ENCODE measurements around the gene NFATC1.
"Not testable (repeated sequence)": the region's sequence is repeated elsewhere in the genome, so short reads cannot be mapped to it uniquely, and the experiment has no call there.

The NFATC1 gene

GRCh38 chr18:79376661-79377060, 19.1 kb upstream of the NFATC1 start:
- not testable (repeated sequence) for DNase-seq

- no peak for DNase-seq
Observed at GRCh38 chr18:79377187-79377891, 18.4 kb upstream of the NFATC1 start.

- DNase-seq = peak; percentile 79 to 85
Observed at GRCh38 chr18:79378536-79379250, 17.0 kb upstream of the NFATC1 start.

GRCh38 chr18:79379251-79379905, 16.4 kb upstream of the NFATC1 start:
- no peak for DNase-seq

GRCh38 chr18:79379931-79380815, 15.6 kb upstream of the NFATC1 start:
- DNase-seq = no peak

GRCh38 chr18:79380816-79381806, 14.6 kb upstream of the NFATC1 start:
- DNase-seq = peak; percentile 57 to 76

- DNase-seq = no peak
Observed at GRCh38 chr18:79381811-79382311, 13.9 kb upstream of the NFATC1 start.

GRCh38 chr18:79382681-79383387, 12.9 kb upstream of the NFATC1 start:
- DNase-seq = no peak

- no peak for DNase-seq
Observed at GRCh38 chr18:79383388-79384056, 12.2 kb upstream of the NFATC1 start.

- no peak for DNase-seq
Observed at GRCh38 chr18:79384151-79384807, 11.5 kb upstream of the NFATC1 start.

GRCh38 chr18:79384834-79385233, 10.9 kb upstream of the NFATC1 start:
- no peak for DNase-seq

- no peak for DNase-seq
Observed at GRCh38 chr18:79385326-79385707, 10.4 kb upstream of the NFATC1 start.

GRCh38 chr18:79385708-79386341, 9.9 kb upstream of the NFATC1 start:
- no peak for DNase-seq

GRCh38 chr18:79386547-79386946, 9.2 kb upstream of the NFATC1 start:
- DNase-seq = no peak

GRCh38 chr18:79387214-79387613, 8.5 kb upstream of the NFATC1 start:
- no peak for DNase-seq

GRCh38 chr18:79387615-79388014, 8.1 kb upstream of the NFATC1 start:
- no peak for DNase-seq

- DNase-seq = no peak
Observed at GRCh38 chr18:79388043-79388442, 7.7 kb upstream of the NFATC1 start.

GRCh38 chr18:79389689-79390088, 6.0 kb upstream of the NFATC1 start:
- no peak for DNase-seq

- no peak for DNase-seq
Observed at GRCh38 chr18:79392226-79392625, 3.5 kb upstream of the NFATC1 start.

Data from activated CD4-positive, alpha-beta T cell treated with anti-CD3 and anti-CD28 coated beads for 4 hours (primary cell).